Activated CD4-positive, alpha-beta T cell treated with anti-CD3 and anti-CD28 coated beads for 36 hours (primary cell): ENCODE data around the gene C12orf57. TPM values are rescaled to one million over a fixed set of nuclear protein-coding genes. Genes with fewer than 3 reads are reported as not detected.
A peak's percentile ranks its signal among the peaks of the same experiment; 100 is the strongest.
"Not testable (repeated sequence)": the region's sequence is repeated elsewhere in the genome, so short reads cannot be mapped to it uniquely, and the experiment has no call there.

Experiments used
- ATAC-seq: fragments of 200-7000 bp; cut with Tn5 transposase; one replicate; pipeline ENCODE4 v1.10.0; 2021; ENCODE audit warnings: mild to moderate bottlenecking, moderate library complexity
- CTCF ChIA-PET: fragments of 350-600 bp; sonication (Branson Sonifier 250); formaldehyde crosslinking; loops from one replicate; lab custom pipeline; 2021; ENCODE audit warnings: antibody characterized with exemption; lab: Charles Lee
- POLR2A ChIA-PET: fragments of 350-600 bp; sonication (Branson Sonifier 250); formaldehyde crosslinking; loops from one replicate; lab custom pipeline; 2021; ENCODE audit warnings: antibody characterized with exemption, inconsistent platforms; lab: Charles Lee
- DNase-seq: peaks from one replicate; pipeline ENCODE4 v3.0.0-alpha.2; 2020
- H3K27ac Mint-ChIP-seq: one replicate; pipeline ENCODE4 v1.8.0; 2021; ENCODE audit warnings: mixed read lengths
- H3K27me3 Mint-ChIP-seq: one replicate; pipeline ENCODE4 v1.8.0; 2021; ENCODE audit warnings: mixed read lengths
- H3K36me3 Mint-ChIP-seq: one replicate; pipeline ENCODE4 v1.8.0; 2021; ENCODE audit warnings: low read depth, mixed read lengths
- H3K4me1 Mint-ChIP-seq: one replicate; pipeline ENCODE4 v1.8.0; 2021; ENCODE audit warnings: mixed read lengths
- H3K4me3 Mint-ChIP-seq: one replicate; pipeline ENCODE4 v1.8.0; 2021; ENCODE audit warnings: mild to moderate bottlenecking, moderate library complexity, mixed read lengths
- H3K9me3 Mint-ChIP-seq: one replicate; pipeline ENCODE4 v1.8.0; 2021; ENCODE audit warnings: low read depth, mixed read lengths
- intact Hi-C, 2 experiments: fragments of 100-400 bp; cut with DNase I in 1 of 2; cut with micrococcal nuclease in 1 of 2; formaldehyde crosslinking; loops; one replicate each; pipeline versions ENCODE4 v1.14.2 to v1.15.1; 2022 to 2024; cut with DNase I, micrococcal nuclease
- total RNA-seq, 2 experiments: library from RNA; stranded (reverse); gene quantifications; one replicate each; pipeline ENCODE4 v1.2.3, GENCODE V29; 2021

Gene C12orf57
- total RNA-seq, 2 experiments from 2014 or later = 189 to 208 TPM

DNA sequence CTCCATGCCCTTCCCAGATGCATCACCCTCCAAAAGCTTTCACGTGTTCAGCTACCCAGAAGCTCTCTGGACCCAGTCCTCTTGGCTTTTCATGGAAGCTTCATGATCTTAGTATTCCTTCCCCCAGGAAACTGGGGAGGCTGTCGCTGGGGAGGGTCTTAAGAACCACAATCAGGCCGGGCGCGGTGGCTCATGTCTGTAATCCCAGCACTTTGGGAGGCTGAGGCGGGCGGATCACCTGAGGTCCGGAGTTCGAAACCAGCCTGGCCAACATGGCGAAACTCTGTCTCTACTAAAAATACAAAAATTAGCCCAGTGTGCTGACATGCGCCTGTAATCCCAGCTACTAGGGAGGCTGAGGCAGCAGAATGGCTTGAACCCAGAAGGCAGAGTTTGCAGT, 35.7 kb upstream of the C12orf57 start:
- H3K36me3 Mint-ChIP-seq, H3K4me1 Mint-ChIP-seq, ATAC-seq, H3K4me3 Mint-ChIP-seq, H3K9me3 Mint-ChIP-seq, intact Hi-C loops, H3K27me3 Mint-ChIP-seq, DNase-seq, H3K27ac Mint-ChIP-seq: not testable (repeated sequence)
- ChIA-PET POLR2A (interaction anchor here (0.6 to 0.7 kb wide), 2 partner anchors 408 to 436 kb away, joined by 3 read pairs; no protein-coding TSS in a partner anchor), CTCF (interaction anchor here (0.7 to 1.4 kb wide), 4 partner anchors 21 to 118 kb away, joined by 3 to 4 read pairs (median 4); partner anchors contain the start of gene LPCAT3)

DNA sequence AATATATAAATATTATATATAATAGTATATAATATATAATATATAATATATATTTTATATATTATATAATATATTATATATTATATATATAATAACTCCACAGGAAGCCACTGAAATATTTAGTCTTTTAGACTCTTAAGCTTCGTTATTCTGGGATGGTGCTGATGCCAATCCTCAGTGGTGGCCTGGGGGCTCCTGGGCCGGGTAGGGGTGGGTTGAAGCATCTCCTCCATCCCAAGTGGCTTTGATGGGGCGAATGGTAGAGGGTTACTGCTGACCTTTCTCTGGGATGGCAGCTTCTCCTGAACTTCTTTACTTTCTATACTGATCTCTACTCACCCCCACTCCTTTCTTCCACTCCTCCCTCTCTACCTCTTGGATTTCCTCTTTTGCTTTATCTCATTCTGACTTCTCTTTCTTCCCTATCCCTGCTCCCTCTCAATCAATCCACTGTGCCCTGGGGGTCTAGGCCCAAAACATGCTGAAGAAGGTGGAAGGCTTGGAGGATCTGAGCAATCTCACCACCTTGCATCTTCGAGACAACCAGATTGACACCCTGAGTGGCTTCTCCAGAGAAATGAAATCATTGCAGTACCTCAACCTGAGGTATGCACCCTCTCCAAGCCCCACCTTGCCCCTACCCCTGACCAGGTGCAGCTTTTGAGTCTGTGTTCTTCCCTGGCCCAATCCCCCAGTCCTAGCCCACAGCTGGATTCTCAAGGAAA, 34.2 kb upstream of the C12orf57 start:
- Mint-ChIP-seq H3K27me3 (no peaks in the 10 kb centered on the region), H3K36me3 (no peaks in the 10 kb centered on the region), H3K4me3 (no peak overlapping the region), H3K4me1 (peaks cover 14% of the 10 kb centered on the region), H3K9me3 (no peaks in the 10 kb centered on the region), H3K27ac (no peak overlapping the region)
- ChIA-PET POLR2A (no interaction called here), CTCF (interaction anchor here (0.6 to 1.9 kb wide), 5 partner anchors 28 to 425 kb away, joined by 4 to 5 read pairs (median 4); no protein-coding TSS in a partner anchor)
- intact Hi-C loops = no loop called here
- DNase-seq = no peak
- ATAC-seq = no peak

DNA sequence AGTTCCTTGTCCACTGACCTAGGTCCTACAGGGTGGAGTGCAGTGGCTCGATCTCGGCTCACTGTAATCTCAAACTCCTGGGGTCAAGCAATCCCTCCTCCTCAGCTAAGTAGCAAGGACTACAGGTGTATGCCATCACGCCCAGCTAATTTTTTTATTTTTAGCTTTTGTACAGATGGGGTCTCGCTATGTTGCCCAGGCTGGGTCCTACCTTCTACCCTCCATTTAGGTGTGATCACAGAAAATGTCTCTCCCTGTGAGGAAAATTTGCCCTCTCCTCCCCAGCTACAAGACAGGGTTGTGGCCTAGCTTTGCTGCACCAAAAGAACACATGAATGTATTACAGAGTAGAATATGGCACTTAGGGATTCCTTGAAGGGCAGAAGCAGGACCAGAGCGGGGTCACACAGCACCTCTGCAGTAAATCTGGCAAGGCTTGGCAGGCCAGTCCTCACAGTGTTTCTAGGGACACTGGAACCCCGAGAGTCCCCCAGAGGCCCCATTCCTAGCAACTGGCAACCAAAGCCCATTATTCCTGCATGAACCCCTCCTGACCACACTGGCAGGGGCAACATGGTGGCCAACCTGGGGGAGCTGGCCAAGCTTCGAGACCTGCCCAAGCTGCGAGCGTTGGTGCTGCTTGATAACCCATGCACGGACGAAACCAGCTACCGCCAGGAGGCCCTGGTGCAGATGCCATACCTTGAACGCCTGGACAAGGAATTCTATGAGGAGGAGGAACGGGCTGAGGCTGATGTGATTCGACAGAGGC, 31.5 kb upstream of the C12orf57 start:
- H3K27ac Mint-ChIP-seq = no peak overlapping the region
- POLR2A ChIA-PET = interaction anchor here (1.0 kb wide), 1 partner anchor 31 kb away, joined by 3 read pairs; the partner anchor contains the start of genes C12orf57 and RNU7-1

DNA sequence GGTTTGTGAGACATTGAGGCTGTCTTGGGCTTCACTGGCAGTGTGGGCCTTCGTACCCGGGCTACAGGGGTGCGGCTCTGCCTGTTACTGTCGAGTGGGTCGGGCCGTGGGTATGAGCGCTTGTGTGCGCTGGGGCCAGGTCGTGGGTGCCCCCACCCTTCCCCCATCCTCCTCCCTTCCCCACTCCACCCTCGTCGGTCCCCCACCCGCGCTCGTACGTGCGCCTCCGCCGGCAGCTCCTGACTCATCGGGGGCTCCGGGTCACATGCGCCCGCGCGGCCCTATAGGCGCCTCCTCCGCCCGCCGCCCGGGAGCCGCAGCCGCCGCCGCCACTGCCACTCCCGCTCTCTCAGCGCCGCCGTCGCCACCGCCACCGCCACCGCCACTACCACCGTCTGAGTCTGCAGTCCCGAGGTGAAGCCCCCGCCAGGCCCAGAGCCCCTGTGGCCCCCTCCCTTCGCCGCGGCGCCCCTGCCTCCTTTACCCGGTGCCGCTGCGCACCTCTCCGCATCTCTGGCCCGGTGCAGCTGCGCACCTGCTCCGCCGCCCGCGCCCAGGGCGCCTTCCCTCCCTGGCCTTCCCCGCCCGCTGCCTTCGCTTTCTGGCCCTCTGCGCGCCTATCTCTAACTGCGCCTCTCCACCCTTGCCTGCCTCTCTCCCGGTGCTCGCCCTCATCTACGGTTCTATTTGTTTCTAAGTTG, 29.4 kb upstream of the C12orf57 start, which contains the start of gene ENO2:
Gene ENO2 (plus strand): TSS at position 335 of the 701 bp plus-strand sequence. CDS start 1,253 bp downstream, outside the sequence.
- CTCF ChIA-PET = interaction anchor here (0.6 to 1.3 kb wide), 6 partner anchors 8 to 1035 kb away, joined by 3 to 6 read pairs (median 3); no protein-coding TSS in a partner anchor
- Mint-ChIP-seq H3K27ac (peak within 1 kb of the TSS; percentile 80), H3K9me3 (no peaks in the 10 kb centered on the region), H3K4me3 (peak within 1 kb of the TSS; percentile 98), H3K36me3 (peaks cover 33% of the 10 kb centered on the region), H3K27me3 (no peaks in the 10 kb centered on the region), H3K4me1 (peaks cover 35% of the 10 kb centered on the region)
- ATAC-seq (peak; percentile 92), DNase-seq (peak; percentile 92)
- intact Hi-C loops = loop anchor here (1.0 to 2.0 kb wide), 6 partner anchors 14 to 104 kb away; partner anchors contain the start of genes SPSB2 (in 2 of the 2) and LPCAT3 (in 1 of the 2)
- POLR2A ChIA-PET = interaction anchor here (0.6 to 1.8 kb wide), 4 partner anchors 23 to 395 kb away, joined by 3 to 8 read pairs (median 3); partner anchors contain the start of genes C12orf57 and RNU7-1

More for the DNA sequence above, 31.5 kb upstream of the C12orf57 start:
- no peak for DNase-seq
- Mint-ChIP-seq H3K9me3 (no peaks in the 10 kb centered on the region), H3K36me3 (peaks cover 23% of the 10 kb centered on the region), H3K4me3 (no peak overlapping the region), H3K4me1 (peaks cover 33% of the 10 kb centered on the region), H3K27me3 (no peaks in the 10 kb centered on the region)
- CTCF ChIA-PET = interaction anchor here (0.6 to 1.6 kb wide), 10 partner anchors 10 to 349 kb away, joined by 3 to 7 read pairs (median 3); partner anchors contain the start of gene USP5
- ATAC-seq = no peak
- intact Hi-C loops = no loop called here

DNA sequence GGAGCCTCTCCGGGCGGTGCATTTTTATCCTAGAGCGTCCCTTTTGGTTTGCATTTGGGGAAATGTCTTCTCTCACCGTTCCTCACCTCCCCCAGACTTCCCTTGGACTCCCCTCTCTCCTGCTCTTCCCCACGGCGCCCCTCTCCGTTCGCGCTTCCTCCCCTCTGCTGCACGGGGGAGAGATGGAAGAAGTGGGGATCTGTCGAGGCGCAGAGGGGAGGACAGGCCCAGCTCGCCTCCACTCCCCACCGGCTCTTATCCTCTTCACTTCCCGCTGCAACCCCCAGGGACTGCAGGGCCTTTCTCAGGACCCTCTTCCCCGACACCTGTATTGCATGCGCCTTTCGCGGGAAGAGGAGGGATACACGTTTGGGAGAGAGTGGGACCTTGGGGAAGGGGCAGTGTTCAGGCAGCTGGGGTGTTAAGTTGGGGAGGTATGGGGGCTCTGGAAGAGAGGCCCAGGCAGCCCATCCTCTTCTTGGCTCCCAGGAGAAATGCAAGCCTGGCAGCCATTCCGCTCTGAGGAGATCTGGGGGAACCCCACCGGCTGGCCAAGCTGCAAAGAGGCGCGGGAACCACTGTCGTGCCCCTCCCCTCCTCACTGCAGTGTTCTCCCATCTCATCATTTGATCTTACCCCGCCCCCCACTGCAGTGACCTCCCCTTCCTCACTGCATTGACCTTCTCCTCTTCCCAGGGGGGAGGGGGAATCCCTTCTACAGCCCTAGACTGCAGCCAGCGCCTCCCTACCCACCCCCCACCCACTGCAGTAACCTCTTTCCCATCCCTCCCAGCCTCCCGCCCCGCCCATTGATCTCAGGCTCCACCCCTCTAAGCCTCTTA, 28.7 kb upstream of the C12orf57 start:
- H3K4me1 Mint-ChIP-seq = peaks cover 38% of the 10 kb centered on the region
- POLR2A ChIA-PET = interaction anchor here (0.6 to 1.8 kb wide), 4 partner anchors 24 to 396 kb away, joined by 3 to 8 read pairs (median 3); partner anchors contain the start of genes C12orf57 and RNU7-1
- CTCF ChIA-PET = interaction anchor here (0.6 to 1.5 kb wide), 5 partner anchors 9 to 1034 kb away, joined by 3 to 6 read pairs (median 3); no protein-coding TSS in a partner anchor
- no peaks in the 10 kb centered on the region for H3K9me3 Mint-ChIP-seq
- peak overlapping the region; percentile 78 for H3K27ac Mint-ChIP-seq
- H3K4me3 Mint-ChIP-seq = peak overlapping the region; percentile 98
- intact Hi-C loops = loop anchor here (1.0 to 2.0 kb wide), 6 partner anchors 14 to 104 kb away; partner anchors contain the start of genes SPSB2 (in 2 of the 2) and LPCAT3 (in 1 of the 2)
- ATAC-seq (no peak), DNase-seq (peak; percentile 54)
- no peaks in the 10 kb centered on the region for H3K27me3 Mint-ChIP-seq
- H3K36me3 Mint-ChIP-seq = peaks cover 40% of the 10 kb centered on the region

DNA sequence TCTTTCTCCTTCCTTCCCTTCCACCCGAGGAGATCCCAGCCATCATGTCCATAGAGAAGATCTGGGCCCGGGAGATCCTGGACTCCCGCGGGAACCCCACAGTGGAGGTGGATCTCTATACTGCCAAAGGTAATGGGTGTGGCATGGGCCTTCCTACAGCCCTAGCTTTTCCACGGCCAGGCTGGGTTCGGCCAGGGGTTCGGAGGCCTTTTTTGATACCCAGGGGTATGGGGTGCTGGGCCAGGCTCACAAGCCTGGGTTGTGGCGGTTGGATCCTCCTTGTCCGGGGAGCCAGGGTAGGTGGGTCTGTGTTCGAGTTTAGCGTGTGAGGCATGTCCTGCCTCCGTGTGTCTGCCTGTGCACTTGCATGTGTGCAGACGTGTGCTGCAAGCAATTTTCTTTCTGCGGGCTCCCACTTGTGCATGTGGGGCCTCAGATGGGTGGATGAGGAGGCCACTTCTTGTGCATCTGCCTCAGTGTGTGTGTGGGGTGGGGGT, 28.0 kb upstream of the C12orf57 start:
- Mint-ChIP-seq H3K27me3 (no peaks in the 10 kb centered on the region), H3K27ac (peak overlapping the region; percentile 78), H3K36me3 (peaks cover 40% of the 10 kb centered on the region), H3K9me3 (no peaks in the 10 kb centered on the region), H3K4me1 (peaks cover 38% of the 10 kb centered on the region), H3K4me3 (peak overlapping the region; percentile 98)
- no peak for ATAC-seq
- CTCF ChIA-PET = interaction anchor here (0.7 to 1.5 kb wide), 3 partner anchors 8 to 378 kb away, joined by 3 read pairs; no protein-coding TSS in a partner anchor
- POLR2A ChIA-PET = no interaction called here
- intact Hi-C loops = loop anchor here (2.0 kb wide), 3 partner anchors 13 to 103 kb away; partner anchors contain the start of genes LPCAT3 (in 1 of the 2) and SPSB2 (in 1 of the 2)
- no peak for DNase-seq

DNA sequence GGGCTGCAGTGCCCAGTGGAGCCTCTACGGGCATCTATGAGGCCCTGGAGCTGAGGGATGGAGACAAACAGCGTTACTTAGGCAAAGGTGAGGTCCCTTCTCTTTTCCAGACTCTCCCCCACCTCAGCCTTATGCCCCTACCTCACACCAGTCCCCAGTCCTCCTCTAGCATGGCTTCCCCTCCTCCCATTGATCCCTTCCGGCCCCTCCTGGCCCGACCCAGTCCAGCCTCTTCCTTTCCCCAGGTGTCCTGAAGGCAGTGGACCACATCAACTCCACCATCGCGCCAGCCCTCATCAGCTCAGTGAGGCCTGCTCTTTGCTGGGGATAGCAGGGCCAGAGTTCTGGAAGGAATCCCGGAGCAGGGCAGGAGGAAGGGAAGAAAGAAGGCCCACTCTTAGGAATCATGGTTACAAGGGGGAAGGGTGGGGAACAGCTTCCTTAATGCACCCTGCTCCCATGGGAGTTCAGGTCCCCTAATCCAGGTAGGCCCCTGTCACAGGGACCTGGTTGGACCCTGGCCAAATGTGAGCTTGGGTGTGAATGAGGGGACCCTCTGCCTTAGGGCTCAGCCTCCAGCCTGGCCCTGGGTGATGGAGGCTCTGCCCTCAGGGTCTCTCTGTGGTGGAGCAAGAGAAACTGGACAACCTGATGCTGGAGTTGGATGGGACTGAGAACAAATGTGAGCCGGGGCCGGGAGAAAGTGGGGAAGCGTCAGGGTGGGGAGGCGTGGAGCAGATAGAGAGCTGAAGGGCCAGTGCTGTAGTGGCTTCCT, 27.2 kb upstream of the C12orf57 start:
- ATAC-seq (no peak), DNase-seq (no peak)
- Mint-ChIP-seq H3K9me3 (no peaks in the 10 kb centered on the region), H3K36me3 (peaks cover 43% of the 10 kb centered on the region), H3K27me3 (no peaks in the 10 kb centered on the region), H3K27ac (no peak overlapping the region), H3K4me3 (peak overlapping the region; percentile 98), H3K4me1 (peaks cover 38% of the 10 kb centered on the region)
- intact Hi-C loops = no loop called here
- ChIA-PET POLR2A (interaction anchor here (1.1 kb wide), 1 partner anchor 46 kb away, joined by 3 read pairs; no protein-coding TSS in a partner anchor), CTCF (interaction anchor here (0.6 to 1.5 kb wide), 7 partner anchors 7 to 1015 kb away, joined by 3 to 4 read pairs (median 3); no protein-coding TSS in a partner anchor)

DNA sequence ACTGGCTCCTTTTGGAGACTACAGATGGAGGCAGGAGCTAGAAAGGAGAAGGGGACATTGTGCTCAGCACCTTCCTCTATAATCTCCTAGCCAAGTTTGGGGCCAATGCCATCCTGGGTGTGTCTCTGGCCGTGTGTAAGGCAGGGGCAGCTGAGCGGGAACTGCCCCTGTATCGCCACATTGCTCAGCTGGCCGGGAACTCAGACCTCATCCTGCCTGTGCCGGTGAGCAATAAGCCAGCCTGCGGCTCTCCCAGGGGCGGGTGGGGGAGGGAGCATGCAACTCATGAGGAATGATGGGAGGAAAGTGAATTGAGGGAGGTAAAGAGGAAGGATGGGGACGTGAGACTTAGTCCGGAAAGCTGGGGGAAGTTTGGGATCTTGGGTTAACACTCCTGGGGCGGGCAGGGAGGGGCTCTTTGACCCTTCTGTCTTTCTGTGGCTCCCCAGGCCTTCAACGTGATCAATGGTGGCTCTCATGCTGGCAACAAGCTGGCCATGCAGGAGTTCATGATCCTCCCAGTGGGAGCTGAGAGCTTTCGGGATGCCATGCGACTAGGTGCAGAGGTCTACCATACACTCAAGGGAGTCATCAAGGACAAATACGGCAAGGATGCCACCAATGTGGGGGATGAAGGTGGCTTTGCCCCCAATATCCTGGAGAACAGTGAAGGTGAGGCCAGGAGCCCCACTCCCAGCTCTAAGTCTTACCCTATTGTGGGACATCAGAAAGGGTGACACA, 26.2 kb upstream of the C12orf57 start:
- intact Hi-C loops = no loop called here
- H3K27ac Mint-ChIP-seq = no peak overlapping the region
- ChIA-PET CTCF (interaction anchor here (0.6 to 1.3 kb wide), 4 partner anchors 11 to 1014 kb away, joined by 3 to 5 read pairs (median 3); no protein-coding TSS in a partner anchor), POLR2A (interaction anchor here (0.8 to 1.1 kb wide), 3 partner anchors 20 to 47 kb away, joined by 3 read pairs; partner anchors contain the start of gene RNU7-1)
- DNase-seq (no peak), ATAC-seq (no peak)
- no peaks in the 10 kb centered on the region for H3K9me3 Mint-ChIP-seq
- no peak overlapping the region for H3K4me3 Mint-ChIP-seq
- H3K27me3 Mint-ChIP-seq = no peaks in the 10 kb centered on the region
- peaks cover 37% of the 10 kb centered on the region for H3K4me1 Mint-ChIP-seq
- H3K36me3 Mint-ChIP-seq = peaks cover 51% of the 10 kb centered on the region
